Peyer's patch (tissue), 4 donors: ENCODE measurements around the gene ETV5.

Experiments
- CTCF ChIP-seq, 6 experiments: fragments of 450-650 bp in 4 of 6; fragments of 200-600 bp in 2 of 6; sonication (generic) in 1 of 6; IDR thresholded peaks; one replicate each; pipeline ENCODE4 v1.5.1; 2017 to 2019; ENCODE audit warnings: antibody characterized with exemption in 6 of 6, mild to moderate bottlenecking in 3 of 6, moderate library complexity in 1 of 6
- POLR2A ChIP-seq, 2 donors: fragments of 450-650 bp; IDR thresholded peaks; one replicate each; pipeline ENCODE4 v1.5.1; 2017; ENCODE audit warnings: antibody characterized with exemption in 2 of 2, mild to moderate bottlenecking in 2 of 2, moderate library complexity in 2 of 2

DNA sequence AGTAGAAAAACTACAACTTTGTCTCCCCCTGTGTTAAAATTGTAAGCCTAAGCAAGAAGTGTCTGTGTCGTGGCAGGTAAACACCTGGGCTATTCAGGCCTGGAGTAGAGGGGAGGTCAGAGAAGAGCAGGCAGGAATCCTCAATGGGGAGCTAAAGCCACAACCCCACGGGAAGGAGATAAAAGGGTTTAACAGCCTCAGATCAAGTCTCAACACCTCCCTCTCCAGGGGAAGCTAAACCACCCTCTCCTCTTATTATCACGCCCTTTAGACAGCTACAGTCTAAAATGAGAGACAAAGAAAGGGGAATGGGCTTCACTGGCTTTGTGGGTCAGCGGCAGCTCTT, 11.6 kb downstream of the ETV5 start:
- no peak for TF ChIP-seq CTCF (IDR thresholded peaks at IDR 0.05)
- TF ChIP-seq POLR2A (IDR thresholded peaks at IDR 0.05): no peak
